SW 1271 (cell line): ENCODE measurements around the gene GOLT1B.
A peak's percentile ranks its signal among the peaks of the same experiment; 100 is the strongest.
"Not testable (repeated sequence)": the region's sequence is repeated elsewhere in the genome, so short reads cannot be mapped to it uniquely, and the experiment has no call there.

Experiments used
- DNase-seq, 2 experiments: peaks; one replicate each; lab custom pipeline; 2025; lab: John Stamatoyannopoulos, UW

The GOLT1B gene, protein sequence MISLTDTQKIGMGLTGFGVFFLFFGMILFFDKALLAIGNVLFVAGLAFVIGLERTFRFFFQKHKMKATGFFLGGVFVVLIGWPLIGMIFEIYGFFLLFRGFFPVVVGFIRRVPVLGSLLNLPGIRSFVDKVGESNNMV

GRCh38 chr12:21501258-21502163 is at the start of gene GOLT1B, which contains the start of gene RECQL:
Gene GOLT1B, plus strand, starts transcription at chr12:21501789. Its CDS starts 135 bp downstream, at chr12:21501924.
Gene RECQL, minus strand, starts transcription at chr12:21501635. Its CDS starts 2,065 bp downstream, at chr12:21499570.
- DNase-seq: peak; percentile 98 to 100

- DNase-seq: no peak
These were observed 48.2 kb upstream of the GOLT1B start for GRCh38 chr12:21453312-21453852.

- DNase-seq: no peak
These were observed 45.3 kb upstream of the GOLT1B start for GRCh38 chr12:21456291-21456780.

DNA sequence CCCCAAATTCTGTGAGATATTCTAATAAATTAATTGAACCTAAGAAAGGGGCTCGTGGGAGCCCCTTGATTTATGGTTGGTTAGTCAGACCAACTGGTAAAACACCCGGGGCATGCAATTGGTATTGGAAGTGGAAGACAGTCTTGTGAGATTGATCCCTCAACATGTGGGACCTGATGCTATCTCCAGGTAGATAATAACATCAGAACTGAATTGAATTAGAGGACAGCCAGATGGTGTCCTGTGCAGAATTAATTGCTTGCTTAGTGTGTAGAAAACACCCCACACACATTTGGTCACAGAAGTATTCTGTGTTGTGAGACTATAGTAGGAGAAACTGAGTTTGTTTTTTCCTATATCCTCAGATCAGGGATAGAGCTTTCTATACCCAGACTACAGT is 42.1 kb upstream of the GOLT1B start:
- DNase-seq: no peak

DNA sequence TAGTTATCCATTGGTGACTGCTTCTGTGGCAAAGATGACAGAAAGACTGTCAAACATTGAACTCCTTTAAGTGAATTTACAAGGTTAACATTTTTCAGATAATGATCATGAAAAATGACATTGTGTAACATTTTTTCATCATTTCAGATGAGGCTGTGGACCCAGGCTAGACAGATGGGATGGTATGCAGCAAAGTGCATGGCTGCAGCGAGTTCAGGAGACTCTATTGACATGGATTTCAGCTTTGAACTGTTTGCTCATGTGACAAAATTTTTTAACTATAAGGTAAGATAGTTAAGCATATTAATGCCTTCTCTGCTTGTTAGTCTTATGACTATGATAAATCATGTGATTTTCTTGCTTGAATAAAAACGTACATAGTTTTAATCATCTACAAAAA is 34.3 kb upstream of the GOLT1B start:
- DNase-seq: not testable (repeated sequence)

DNA sequence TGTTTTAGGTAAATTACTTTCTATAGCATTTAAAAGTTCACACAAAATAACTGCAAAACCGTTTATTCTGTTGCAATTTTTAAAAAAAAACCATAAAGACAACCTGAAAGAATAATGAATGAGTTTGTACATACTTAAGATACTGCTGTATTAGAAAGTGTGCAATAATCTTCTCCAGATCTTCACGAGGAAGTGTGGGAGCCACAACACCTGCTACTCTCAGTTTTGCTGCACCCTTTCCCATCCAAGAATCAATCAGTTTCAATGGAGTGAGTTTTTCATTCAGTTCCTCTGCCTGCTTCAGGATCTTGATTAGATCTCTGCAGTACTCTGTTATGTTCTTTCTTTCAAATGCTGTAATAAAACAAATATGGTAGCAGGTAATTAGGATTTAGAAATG is 30.3 kb upstream of the GOLT1B start:
- no peak for DNase-seq

DNA sequence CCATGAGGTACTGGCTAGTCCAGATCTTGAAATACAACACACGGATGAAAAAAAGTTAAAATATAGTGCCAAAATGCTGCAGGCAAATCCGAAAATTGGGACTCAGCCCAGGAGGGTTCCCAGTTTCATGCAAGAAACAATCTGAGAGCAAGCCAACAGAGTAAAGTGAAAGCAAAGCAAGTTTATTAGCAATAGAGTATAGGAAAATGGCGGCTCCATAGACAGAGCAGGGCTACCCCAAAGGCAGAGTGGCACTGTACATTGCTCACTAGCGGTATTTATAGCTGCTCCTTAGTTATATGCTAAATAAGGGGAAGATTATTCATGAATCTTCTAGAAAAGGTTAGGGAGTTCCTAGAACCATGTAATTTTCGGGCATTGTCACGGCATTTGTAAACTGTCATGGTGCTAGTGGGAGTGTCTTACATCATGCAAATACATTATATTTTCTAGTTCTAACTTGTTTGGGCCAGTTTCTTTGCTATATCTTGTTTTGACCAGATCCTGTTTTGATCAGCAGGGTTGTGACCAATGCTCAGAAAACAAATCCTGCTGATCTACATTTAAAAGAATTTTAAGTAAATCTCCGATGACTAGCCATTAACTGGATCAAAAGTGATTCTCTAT is 29.3 kb upstream of the GOLT1B start:
- no peak for DNase-seq

DNA sequence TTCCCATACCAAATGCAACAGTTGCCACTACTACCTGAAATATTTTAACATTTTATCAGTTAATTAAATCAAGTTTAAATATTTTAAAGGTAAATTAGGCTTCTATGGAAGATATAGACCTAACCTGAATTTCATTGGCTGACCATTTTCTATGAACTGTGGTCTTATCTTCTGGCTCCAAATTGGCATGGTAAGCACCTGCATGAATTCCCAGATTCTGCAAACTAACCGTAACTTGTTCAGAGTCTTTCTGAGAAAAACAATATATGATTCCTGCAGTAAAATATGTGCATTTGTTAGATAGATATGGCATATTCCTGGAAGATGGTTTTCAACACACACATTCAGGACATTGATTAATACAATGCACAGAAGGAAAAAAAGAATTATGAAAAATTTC is 26.0 kb upstream of the GOLT1B start:
- DNase-seq: no peak

DNA sequence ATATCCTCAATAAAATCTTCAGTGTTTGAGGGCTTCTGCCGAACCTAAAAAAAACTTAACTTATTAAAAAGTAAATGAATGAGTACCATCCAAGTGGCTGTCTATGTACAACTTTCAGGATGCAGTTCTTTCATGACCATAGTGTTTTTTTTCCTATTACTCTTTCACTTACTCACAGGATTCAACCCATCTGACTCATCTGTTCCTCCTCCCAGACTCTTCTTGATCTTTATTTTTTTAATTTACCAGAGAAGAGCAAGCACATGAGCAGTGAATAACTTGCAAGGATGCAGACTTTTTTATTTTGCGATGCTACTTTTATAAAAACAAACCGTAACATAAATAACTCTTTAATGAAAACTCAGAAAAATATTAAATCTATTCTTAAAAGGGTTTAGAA is 24.6 kb upstream of the GOLT1B start:
- no peak for DNase-seq

DNA sequence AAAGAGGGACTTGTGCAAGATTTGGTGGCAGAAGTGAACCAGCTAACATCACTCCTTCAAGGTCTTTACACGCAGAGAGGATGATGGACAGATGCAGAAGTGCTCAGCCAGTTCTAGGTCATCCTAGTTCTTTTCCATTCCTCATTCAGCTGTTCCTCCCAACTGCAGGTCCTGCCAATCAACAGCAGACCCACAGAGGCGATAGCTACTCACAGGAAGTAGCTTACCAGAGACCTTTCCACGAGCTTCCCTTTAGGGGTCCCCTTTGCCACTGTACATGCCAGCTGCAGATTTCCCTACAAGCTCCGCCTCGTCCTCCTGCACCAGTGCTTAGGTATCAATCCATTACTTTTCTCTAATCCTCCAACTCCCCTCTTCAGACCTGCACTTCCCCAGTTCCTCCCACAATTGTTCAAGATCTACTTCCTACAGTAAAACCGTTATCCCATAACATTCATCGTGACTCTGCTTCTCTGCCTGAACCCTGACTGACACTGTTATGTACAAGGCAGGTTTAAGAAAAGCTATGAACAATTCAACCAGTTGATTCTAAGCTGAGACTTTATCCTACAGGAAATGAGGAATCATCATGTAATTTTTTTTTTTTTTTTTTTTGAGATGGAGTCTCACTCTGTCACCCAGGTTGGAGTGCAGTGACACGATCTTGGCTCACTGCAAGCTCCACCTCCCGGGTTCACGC is 22.7 kb upstream of the GOLT1B start:
- no peak for DNase-seq

DNA sequence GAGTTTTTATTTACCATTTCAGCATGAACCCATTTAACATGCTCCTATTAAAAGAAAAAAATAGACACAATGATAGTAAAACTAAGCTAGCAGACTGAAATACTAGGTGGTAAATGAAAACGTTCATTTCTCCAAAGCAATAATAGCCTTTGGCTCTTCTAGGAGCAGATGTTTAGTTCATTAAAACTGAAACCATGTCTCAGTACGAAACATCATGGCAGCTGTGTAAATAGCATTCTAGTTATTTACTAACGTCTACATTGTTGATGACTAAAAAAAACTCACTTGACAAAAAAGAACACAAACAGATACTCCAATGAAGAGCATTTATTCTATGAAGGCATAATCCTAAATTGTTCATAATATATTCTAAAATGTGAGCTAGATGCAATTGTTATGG is 18.1 kb upstream of the GOLT1B start:
- no peak for DNase-seq

DNA sequence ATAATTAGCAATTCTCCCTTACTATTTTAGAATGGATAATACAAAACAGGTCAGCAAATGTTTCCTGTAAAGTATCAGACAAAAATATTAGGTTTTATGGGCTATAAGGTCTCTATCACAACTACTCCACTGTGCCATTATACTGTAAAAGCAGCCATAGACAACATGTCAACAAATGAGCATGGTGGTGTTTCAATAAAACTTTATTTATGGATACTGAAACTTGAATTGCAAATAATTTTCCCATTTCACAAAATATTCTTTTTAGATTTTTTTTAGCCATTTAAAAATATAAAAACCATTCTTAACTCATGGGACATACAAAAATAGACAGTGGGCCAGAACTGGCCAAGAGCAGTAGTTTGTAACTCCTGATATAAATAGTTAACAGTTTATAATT is 15.6 kb upstream of the GOLT1B start:
- no peak for DNase-seq

DNA sequence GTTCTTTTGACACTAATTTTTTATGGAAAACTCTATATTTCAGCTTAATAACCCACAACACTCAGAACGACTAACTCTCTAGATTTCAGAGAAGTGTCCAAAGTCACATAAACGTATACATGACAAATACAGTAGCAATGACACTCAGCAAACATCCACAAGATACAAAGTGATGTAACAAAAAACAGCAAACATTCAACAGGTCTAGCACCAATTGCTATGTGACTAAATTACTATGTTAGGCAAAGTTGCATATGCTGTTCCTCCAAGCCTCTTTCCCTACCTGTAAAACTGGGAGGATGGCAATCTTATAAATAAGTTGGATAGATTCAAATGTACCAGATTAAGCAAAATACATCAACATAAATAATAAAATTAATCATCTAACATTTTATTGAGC is 1.8 kb upstream of the GOLT1B start:
- DNase-seq: no peak

- DNase-seq: no peak
These were observed 767 bp upstream of the GOLT1B start for GRCh38 chr12:21500786-21501257.

GRCh38 chr12:21502164-21502496 is 541 bp downstream of the GOLT1B start:
- peak in 1 of 2 experiments; percentile 17 for DNase-seq

GRCh38 chr12:21502872-21503271 is 1.3 kb downstream of the GOLT1B start:
- DNase-seq: no peak

- no peak for DNase-seq
These were observed 4.3 kb downstream of the GOLT1B start for GRCh38 chr12:21505888-21506287.

GRCh38 chr12:21507849-21508248 is 6.3 kb downstream of the GOLT1B start:
- no peak for DNase-seq

- DNase-seq: no peak
These were observed 8.2 kb downstream of the GOLT1B start for GRCh38 chr12:21509768-21510167.

- no peak for DNase-seq
These were observed 14.7 kb downstream of the GOLT1B start for GRCh38 chr12:21516281-21516680.

DNA sequence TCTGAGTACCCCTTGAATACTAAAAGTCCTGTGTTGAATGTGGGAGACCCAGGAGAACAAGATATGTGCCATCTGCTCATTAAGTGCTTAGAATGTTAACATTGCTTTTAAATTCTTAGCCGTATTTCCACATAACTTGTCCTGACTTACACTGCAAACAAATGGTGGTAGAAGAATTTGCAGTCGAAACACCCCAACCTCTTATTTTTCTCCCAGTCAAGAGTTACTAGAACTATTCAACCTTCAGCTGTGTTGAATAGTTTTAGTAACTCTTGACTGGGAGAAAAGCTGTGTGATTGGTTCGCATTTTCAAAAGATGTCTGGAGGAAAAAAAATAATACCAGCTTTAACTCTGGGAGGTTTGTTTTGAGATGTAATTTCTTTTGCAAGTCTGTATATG is 16.9 kb downstream of the GOLT1B start:
- DNase-seq: no peak

DNA sequence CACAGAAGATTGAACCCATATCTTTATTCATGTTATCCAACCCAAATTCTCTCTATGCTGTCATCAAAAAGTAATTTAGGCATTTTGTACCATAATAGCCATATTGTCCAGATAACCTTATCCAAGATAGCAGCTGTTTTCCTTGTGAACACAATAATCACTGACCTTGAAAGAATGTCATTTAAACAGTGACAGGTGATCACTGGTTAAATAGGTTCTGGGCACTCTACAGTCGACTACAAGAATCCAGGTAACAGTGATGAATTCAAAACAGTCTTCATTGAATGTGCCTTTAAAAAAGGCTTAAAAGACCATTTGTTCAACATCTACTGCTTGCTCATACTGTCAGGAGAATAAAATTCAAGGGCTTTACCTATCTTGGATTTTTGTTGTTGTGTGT is 20.0 kb downstream of the GOLT1B start:
- no peak for DNase-seq
